DMS 273 treated with DMSO at 0.1 percent for 48 hours (cell line): ENCODE measurements around the gene DOP1B.
"Not testable (repeated sequence)": the region's sequence is repeated elsewhere in the genome, so short reads cannot be mapped to it uniquely, and the experiment has no call there.

ENCODE experiments used
- DNase-seq: peaks from one replicate; lab custom pipeline; 2025; lab: John Stamatoyannopoulos, UW

DOP1B gene, protein sequence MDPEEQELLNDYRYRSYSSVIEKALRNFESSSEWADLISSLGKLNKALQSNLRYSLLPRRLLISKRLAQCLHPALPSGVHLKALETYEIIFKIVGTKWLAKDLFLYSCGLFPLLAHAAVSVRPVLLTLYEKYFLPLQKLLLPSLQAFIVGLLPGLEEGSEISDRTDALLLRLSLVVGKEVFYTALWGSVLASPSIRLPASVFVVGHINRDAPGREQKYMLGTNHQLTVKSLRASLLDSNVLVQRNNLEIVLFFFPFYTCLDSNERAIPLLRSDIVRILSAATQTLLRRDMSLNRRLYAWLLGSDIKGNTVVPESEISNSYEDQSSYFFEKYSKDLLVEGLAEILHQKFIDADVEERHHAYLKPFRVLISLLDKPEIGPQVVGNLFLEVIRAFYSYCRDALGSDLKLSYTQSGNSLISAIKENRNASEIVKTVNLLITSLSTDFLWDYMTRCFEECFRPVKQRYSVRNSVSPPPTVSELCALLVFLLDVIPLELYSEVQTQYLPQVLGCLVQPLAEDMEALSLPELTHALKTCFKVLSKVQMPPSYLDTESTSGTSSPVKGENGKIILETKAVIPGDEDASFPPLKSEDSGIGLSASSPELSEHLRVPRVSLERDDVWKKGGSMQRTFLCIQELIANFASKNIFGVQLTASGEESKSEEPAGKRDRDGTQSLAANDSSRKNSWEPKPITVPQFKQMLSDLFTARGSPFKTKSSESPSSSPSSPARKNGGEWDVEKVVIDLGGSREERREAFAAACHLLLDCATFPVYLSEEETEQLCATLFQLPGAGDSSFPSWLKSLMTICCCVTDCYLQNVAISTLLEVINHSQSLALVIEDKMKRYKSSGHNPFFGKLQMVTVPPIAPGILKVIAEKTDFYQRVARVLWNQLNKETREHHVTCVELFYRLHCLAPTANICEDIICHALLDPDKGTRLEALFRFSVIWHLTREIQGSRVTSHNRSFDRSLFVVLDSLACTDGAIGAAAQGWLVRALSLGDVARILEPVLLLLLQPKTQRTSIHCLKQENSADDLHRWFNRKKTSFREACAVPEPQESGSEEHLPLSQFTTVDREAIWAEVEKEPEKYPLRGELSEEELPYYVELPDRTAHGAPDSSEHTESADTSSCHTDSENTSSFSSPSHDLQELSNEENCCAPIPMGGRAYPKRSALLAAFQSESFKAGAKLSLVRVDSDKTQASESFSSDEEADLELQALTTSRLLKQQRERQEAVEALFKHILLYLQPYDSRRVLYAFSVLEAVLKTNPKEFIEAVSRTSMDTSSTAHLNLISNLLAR (N-terminal part only)

DNA sequence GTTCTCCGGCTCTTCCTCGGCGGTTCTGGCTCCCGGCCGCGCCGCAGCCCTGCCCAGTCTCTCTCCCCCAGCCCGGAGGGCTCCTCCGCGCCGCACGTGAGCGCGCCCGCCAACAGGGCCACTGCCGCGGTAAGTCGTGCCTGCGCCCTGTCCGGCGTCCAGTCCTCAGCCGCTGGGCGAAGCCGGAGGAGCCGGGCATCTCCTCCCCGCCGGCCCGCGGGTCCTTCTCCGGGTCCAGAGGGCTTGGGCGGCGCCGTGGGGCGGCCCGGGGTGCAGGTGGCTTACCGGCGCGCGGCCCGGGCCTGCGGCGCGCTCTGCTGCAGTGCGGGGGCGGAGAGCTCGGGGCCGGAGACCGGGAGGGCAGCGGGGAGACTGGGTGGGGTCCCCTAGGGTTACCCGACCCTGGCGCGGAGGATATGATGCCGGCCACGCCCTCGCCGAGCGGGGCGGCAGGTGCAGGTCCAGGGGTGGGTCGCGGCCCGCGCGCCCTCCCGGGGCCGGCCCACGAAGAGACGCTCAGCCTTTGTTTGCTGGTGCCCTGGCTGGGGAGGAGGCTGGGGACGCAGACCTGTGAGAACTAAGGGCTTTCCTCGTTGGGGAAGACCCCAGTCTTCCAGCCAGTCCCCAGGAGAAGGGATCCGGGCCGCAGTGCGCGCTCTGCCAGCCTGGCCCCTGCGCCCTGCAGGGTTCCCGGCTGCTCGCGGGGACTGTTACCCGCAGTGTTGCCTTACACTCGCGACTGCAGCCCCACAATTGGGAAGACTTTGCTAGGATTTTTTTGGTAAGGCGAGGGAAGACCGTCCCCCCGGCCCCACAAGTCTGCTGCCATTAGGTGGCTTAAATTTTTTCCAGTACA lies at the start of gene DOP1B:
TSS of gene DOP1B (plus strand) at position 10 of the 856 bp plus-strand sequence. CDS start 7,910 bp downstream, outside the sequence.
- no peak for DNase-seq

DNA sequence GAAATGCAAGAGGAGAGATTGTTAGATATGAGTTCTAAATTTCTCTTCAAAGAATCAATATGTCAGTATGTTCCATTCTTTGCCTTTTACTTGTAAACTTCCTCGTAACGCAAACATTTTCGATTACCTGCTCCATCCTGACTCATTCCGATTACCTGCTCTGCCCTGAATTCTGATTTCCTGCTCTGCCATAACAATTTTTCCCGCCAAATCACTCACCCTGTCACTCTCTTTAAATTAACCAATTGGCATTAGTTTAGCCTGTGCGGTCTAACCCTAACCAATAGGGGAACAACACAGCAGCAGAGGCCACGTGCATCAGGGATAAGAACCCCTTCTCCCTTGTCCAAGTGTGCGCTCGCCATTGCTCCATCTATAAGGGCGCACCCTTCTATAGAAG lies 46.8 kb upstream of the DOP1B start:
- DNase-seq = no peak

DNA sequence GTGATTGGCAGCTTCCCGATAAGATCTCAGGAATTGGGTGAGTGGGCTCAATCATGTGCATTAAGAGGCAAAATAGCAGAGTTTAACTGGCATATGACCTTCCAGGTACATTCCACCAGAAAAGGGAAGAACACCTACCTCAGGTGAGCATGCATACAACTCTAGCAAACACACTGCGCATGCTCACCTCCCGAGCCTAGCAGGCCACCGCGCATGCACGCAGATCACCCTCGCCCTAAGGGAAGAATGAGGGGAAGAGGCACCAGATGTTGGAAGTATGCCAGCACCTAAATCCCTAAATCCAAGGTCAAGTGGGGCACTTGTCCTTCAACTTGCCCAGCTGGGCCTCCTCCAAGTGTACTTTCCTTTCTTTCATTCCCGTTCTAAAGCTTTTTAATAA lies 45.4 kb upstream of the DOP1B start:
- DNase-seq = no peak

DNA sequence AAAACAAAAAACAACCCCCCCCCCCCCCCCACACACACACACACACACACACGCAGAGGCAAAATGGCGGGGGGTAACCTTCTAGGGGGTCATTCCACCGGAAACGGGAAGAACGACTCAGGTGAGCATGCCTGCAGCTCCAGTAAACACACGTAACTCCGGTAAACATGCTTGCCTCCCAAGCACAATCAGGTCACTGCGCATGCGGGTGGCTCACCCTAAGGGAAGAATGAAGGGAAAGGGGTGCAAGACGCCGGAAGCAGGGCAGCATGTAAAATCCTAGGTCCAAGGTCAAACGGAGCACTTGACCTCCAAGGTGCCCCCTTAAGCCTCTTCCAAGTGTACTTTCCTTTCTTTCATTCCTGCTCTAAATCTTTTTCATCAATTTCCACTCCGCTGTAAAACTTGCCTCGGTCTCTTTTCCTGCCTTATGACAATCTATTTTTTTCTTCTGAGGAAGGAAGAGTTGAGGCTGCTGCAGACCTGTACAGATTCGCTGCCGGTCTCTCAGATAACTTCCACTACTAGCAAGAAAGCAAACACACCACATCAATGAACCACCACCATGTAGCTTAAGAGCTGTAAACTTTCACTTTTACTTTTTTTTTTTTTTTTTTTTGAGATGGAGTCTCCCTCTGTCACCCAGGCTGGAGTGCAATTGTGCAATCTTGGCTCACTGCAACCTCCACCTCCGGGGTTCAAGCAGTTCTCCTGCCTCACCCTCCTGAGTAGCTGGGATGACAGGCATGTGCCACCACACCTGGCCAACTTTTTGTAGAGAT lies 42.8 kb upstream of the DOP1B start:
- no peak for DNase-seq

DNA sequence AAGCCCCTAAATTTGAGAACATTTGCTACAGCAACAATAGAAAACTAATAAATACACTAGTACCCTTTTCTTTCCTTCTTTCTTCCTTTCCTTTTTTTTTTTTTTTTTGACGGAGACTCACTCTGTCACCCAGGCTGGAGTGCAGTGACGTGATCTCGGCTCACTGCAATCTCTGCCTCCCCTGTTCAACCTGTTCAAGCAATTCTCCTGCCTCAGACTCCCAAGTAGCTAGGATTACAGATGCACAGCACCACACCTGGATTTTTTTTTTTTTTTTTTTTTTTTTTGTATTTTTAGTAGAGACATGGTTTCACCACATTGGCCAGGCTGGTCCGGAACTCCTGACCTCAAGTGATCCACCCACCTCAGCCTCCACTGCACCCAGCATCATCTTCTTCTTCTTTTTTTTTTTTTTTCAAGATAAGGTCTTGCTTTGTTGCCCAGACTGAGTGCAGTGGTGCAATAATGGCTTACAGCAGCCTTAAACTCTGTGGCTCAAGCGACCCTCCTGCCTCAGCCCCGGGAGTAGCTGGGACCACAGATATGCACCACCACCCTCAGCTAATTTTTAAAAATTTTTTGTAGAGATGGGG lies 41.4 kb upstream of the DOP1B start:
- DNase-seq = no peak

DNA sequence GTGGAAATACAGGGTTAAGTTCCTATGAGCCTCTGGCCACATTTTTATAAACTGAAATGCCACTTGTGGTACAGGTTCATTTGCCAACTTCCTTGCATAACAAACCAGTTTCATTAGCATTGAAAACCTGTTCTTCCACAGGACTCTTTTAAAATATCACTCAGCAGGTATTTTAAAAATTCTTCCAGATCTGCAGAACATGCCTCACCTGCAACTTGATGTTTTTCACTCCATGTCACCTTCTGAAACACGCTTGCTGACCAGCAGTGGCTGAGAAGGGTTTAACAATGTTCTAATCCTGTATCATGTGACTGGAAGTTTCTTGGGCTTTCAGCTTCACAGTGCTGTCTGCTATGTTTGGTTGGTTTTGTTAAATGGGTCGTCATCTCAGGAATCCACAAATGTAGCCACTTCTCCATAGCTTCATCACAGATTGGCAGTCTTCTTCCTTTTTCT lies 39.3 kb upstream of the DOP1B start:
- no peak for DNase-seq

DNA sequence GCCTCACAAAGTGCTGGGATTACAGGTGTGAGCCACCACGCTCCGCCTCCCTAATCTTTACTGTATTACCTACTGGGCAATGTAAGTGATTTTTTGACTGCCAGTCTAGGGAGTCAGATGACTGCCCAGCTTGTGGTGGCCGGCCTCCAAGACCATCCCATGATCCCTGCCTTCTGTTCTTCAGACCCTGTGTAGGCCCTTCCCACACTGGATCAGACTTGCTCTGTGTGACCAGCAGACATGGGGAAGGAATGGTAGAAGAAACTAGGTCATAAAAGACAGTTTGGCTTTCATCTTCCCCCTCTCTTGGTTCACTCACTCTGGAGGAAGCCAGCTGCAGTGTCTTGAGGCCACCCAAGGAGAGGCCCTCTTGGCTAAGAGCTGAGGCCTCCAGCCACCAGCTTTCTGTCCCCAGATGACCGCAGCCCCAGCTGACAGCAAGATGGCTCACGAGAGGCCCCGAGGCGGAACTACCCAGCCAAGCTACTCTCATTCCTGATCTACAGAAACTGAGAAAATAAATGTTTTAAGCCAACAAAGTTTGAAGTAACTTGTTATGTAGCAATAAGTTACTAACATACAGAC lies 36.2 kb upstream of the DOP1B start:
- DNase-seq = no peak

DNA sequence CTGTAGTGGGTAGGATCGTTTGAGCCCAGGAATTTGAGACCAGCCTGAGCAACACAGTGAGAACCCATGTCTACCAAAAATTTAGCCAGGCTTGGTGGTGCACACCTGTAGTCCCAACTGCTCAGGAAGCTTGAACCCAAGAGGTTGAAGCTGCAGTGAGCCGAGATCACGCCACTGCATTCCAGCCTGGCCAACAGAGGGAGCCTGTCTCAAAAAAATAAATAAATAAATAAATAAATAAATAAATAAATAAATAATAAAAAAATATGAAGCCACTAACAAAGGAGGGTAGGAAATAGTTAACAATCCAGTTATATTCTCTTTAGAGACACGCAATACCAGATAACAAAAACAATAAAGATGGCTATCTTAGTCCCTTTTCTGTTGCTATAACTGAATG lies 33.6 kb upstream of the DOP1B start:
- no peak for DNase-seq

DNA sequence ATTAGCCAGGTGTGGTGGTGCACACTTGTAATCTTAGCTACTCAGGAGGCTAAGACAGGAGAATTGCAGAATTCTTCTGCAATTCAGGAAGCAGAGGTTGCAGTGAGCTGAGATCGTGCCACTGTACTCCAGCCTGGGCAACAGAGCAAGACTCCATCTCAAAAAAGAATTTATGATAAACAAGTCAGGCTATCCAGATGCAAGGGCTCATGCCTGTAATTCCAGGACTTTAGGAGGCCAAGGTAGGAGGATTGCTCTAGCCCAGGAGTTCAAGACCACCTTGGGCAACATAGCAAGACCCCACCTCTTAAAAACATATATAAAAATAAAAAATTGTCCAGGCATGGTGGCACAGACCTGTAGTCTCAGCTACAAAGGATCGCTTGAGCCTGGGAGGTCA lies 32.2 kb upstream of the DOP1B start:
- no peak for DNase-seq

DNA sequence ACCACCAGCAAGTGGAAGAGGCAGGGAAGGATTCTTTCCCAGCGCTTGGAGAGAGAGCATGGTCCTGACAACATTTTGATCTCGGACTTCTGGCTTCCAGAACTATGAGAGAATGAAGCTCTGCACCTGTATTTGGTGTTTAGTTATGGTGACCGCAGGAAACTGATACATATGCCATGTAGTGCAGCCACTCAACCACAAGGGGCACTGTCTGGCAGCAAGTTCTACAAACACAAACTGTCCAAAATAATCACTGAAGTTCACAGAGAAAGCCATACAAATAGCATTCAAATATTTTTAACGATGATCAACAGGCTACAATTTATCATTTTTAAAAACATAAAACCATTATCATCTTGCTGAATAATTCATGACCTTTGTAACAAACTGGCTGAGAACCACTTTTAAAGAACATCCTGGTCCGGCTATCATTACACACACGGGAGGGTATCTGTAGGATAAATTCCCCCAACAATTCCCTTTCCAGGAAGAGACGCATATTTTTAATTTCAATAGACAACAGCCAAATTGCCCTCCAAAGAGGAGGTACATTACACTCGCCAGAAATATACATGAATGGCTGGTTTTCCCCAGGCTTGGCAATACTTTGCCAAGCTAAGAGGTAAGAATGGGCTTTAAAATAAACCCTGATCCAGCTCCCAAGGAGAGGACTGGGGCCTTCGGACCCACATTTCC lies 31.0 kb upstream of the DOP1B start:
- no peak for DNase-seq

DNA sequence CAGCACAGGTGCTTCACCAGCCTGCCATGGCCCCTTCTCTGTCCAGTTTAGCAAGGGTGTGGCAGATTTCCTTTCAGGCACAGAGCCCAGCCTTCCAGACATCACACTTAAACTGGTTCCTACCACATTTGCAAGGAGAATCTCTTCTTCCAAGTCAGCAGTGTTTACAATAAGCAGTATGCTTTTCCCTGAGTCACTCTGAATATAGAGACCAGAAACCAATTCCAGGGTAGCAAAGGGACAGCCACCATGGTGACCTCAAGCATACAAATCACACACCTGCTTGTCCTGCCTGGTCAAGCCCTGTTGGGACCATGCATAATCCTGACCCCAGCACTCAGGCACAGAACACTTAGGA lies 30.4 kb upstream of the DOP1B start:
- DNase-seq = no peak

DNA sequence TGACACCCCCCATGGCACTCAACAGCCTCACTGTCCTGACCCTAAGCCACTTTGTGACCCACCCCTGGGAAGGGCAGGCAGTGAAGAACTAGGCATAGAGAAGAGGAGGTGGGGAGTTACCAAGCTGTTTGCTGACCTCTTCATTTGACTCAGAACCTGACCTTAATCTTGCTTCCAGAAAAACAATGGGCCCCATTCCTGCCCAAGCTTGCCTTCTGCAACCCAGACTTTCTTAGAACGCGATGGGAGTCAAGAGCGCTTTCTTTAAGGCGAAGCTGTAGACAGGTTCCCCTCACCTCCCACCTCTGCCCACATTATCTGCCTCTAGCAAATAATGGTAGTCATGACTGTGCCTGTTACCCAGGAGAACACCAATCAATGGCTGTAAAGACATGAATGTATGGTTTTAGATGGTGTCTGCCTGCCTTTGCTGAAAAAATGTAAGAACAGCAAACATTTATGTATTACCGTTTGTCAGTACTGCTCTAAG lies 30.0 kb upstream of the DOP1B start:
- no peak for DNase-seq

DNA sequence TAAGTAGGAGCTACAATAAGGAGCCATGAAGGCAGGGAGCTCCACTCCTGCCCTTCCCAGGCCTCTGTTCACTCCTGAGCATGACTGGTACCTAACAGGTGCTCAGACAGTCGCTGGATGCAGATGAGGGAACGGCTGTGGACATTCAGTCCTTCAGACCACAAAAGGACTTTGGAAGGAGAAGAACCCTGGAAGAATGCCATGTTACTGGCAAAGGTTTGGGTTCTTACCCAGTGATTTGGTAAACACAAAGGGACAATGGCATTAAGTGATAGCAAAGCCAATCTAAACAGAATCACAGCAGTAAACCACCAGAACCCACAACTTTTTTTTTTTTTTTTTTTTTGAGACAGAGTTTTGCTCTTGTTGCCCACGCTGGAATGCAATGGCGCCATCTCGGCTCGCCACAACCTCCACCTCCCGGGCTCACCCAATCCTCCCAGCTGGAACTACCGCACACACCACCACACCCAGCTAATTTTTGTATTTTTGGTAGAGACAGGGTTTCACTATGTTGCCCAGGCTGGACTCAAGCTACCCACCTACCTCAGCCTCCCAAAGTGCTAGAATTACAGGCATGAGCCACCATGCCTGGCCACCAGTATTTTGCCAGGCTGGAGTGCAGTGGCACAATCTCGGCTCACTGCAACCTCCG lies 29.2 kb upstream of the DOP1B start:
- DNase-seq = no peak

DNA sequence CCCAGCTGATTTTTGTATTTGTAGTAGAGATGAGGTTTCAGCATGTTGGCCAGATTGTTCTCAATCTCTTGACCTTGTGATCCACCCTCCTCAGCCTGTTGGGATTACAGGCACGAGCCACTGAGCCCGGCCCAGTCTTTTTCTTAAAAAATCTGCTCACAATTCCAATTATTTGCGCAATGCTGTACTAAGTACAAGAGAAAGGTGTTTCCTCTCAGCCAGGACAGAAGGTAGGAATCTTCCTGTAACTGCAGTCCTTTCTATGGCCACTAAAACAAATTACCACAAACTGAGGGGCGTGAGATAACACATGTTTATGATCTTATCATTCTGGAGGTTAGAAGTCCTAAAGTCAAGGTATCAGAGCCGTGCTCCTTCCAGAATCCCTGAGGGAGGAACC lies 28.6 kb upstream of the DOP1B start:
- DNase-seq = no peak

DNA sequence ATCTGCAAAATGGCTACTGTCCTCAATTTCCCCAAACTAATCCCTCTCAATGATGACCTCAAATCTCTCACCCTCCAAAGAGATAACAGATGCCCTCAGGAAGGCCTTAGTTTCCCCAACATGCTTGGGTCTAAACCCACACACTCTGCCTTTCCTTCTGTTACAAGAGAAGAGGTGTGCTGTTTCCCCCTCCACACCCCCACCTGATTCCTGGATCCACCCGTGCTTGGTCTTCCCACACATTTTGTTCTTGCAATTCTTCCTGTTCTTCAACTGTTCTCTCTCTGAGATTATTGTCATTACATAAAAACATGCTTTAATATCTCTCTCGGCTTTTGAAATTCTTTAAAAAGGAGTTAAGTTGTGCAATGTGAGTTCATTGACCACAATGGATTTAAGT lies 27.4 kb upstream of the DOP1B start:
- no peak for DNase-seq

DNA sequence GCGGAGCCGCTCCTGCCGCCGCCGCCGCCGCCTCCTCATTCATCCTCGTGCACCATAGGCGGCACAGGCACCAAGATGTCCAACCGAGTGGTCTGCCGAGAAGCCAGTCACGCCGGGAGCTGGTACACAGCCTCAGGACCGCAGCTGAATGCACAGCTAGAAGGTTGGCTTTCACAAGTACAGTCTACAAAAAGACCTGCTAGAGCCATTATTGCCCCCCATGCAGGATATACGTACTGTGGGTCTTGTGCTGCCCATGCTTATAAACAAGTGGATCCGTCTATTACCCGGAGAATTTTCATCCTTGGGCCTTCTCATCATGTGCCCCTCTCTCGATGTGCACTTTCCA lies 26.2 kb upstream of the DOP1B start:
- not testable (repeated sequence) for DNase-seq

DNA sequence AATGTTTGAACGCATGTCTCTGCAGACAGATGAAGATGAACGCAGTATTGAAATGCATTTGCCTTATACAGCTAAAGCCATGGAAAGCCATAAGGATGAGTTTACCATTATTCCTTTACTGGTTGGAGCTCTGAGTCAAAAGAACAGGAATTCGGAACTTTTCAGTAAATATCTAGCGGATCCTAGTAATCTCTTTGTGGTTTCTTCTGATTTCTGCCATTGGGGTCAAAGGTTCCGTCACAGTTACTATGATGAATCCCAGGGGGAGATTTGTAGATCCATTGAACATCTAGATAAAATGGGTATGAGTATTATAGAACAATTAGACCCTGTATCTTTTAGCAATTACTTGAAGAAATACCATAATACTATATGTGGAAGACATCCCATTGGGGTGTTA lies 25.8 kb upstream of the DOP1B start:
- DNase-seq = not testable (repeated sequence)

DNA sequence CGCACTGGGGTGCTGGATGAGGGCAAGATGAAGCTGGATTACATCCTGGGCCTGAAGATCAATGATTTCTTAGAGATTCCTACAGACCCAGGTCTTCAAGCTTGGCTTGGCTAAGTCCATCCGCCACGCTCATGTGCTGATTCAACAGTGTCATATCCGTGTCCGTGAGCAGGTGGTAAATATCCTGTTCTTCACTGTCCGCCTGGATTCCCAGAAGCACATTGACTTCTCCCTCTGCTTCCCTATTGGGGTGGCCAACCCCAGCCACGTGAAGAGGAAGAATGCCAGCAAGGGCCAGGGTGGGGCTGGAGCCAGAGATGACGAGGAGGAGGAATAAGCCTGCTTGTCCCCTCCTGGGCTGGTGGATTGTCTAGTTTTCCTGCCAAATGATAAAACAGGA lies 23.9 kb upstream of the DOP1B start:
- no peak for DNase-seq
